Stimulated activated naive CD8-positive, alpha-beta T cell treated with anti-CD3 and anti-CD28 coated beads, Interleukin-15, Interleukin-2, amounts not matched to agents 100 ng/mL and 50 ng/mL, for 24 hours (primary cell): Measurements from ENCODE around the gene VWF.
"Not testable (repeated sequence)": the region's sequence is repeated elsewhere in the genome, so short reads cannot be mapped to it uniquely, and the experiment has no call there.

Experiments
- H3K27ac Mint-ChIP-seq: one replicate; pipeline ENCODE4 v1.8.0; 2021; ENCODE audit warnings: mild to moderate bottlenecking, mixed read lengths
- H3K27me3 Mint-ChIP-seq: one replicate; pipeline ENCODE4 v1.8.0; 2021; ENCODE audit warnings: mixed read lengths
- H3K36me3 Mint-ChIP-seq: one replicate; pipeline ENCODE4 v1.8.0; 2021; ENCODE audit warnings: low read depth, mixed read lengths
- H3K4me1 Mint-ChIP-seq: one replicate; pipeline ENCODE4 v1.8.0; 2021; ENCODE audit warnings: low read depth, mixed read lengths
- H3K4me3 Mint-ChIP-seq: one replicate; pipeline ENCODE4 v1.8.0; 2021; ENCODE audit warnings: mild to moderate bottlenecking, mixed read lengths
- H3K9me3 Mint-ChIP-seq: one replicate; pipeline ENCODE4 v1.8.0; 2021; ENCODE audit warnings: mixed read lengths

VWF gene

GRCh38 chr12:6010631-6011350 lies 113.7 kb downstream of the VWF start:
- H3K4me1 Mint-ChIP-seq, H3K9me3 Mint-ChIP-seq, H3K36me3 Mint-ChIP-seq, H3K4me3 Mint-ChIP-seq, H3K27ac Mint-ChIP-seq: not testable (repeated sequence)
- peaks cover 24% of the 10 kb centered on the region for H3K27me3 Mint-ChIP-seq

- H3K4me3 Mint-ChIP-seq = no peak overlapping the region
- H3K27ac Mint-ChIP-seq = no peak overlapping the region
- H3K36me3 Mint-ChIP-seq = no peaks in the 10 kb centered on the region
- peaks cover 47% of the 10 kb centered on the region for H3K27me3 Mint-ChIP-seq
- H3K9me3 Mint-ChIP-seq = no peaks in the 10 kb centered on the region
- H3K4me1 Mint-ChIP-seq = no peaks in the 10 kb centered on the region
Measured at GRCh38 chr12:5997260-5997659, 127.2 kb downstream of the VWF start.

- no peak overlapping the region for H3K27ac Mint-ChIP-seq
- H3K4me1 Mint-ChIP-seq = no peaks in the 10 kb centered on the region
- H3K27me3 Mint-ChIP-seq = peaks cover 46% of the 10 kb centered on the region
Measured at GRCh38 chr12:5996459-5996858, 128.0 kb downstream of the VWF start.

GRCh38 chr12:5989621-5990020 lies 134.8 kb downstream of the VWF start:
- Mint-ChIP-seq H3K4me1 (no peaks in the 10 kb centered on the region), H3K27ac (no peak overlapping the region), H3K27me3 (peaks cover 7% of the 10 kb centered on the region), H3K36me3 (no peaks in the 10 kb centered on the region), H3K4me3 (no peak overlapping the region), H3K9me3 (no peaks in the 10 kb centered on the region)

More at GRCh38 chr12:5996459-5996858, 128.0 kb downstream of the VWF start:
- H3K4me3 Mint-ChIP-seq = no peak overlapping the region
- no peaks in the 10 kb centered on the region for H3K9me3 Mint-ChIP-seq
- H3K36me3 Mint-ChIP-seq = no peaks in the 10 kb centered on the region

GRCh38 chr12:5988659-5989116 lies 135.8 kb downstream of the VWF start:
- H3K9me3 Mint-ChIP-seq = no peaks in the 10 kb centered on the region
- H3K36me3 Mint-ChIP-seq = no peaks in the 10 kb centered on the region
- H3K27ac Mint-ChIP-seq = no peak overlapping the region
- H3K4me1 Mint-ChIP-seq = no peaks in the 10 kb centered on the region
- no peaks in the 10 kb centered on the region for H3K27me3 Mint-ChIP-seq
- no peak overlapping the region for H3K4me3 Mint-ChIP-seq

- H3K4me1 Mint-ChIP-seq = no peaks in the 10 kb centered on the region
- no peak overlapping the region for H3K27ac Mint-ChIP-seq
- H3K4me3 Mint-ChIP-seq = no peak overlapping the region
- no peaks in the 10 kb centered on the region for H3K36me3 Mint-ChIP-seq
- no peaks in the 10 kb centered on the region for H3K9me3 Mint-ChIP-seq
- H3K27me3 Mint-ChIP-seq = no peaks in the 10 kb centered on the region
Measured at GRCh38 chr12:5988088-5988487, 136.4 kb downstream of the VWF start.

GRCh38 chr12:5987573-5987972 lies 136.9 kb downstream of the VWF start:
- H3K4me1 Mint-ChIP-seq = no peaks in the 10 kb centered on the region
- no peaks in the 10 kb centered on the region for H3K36me3 Mint-ChIP-seq
- no peaks in the 10 kb centered on the region for H3K27me3 Mint-ChIP-seq
- H3K9me3 Mint-ChIP-seq = no peaks in the 10 kb centered on the region
- no peak overlapping the region for H3K4me3 Mint-ChIP-seq
- no peak overlapping the region for H3K27ac Mint-ChIP-seq

GRCh38 chr12:5985471-5985870 lies 139.0 kb downstream of the VWF start:
- Mint-ChIP-seq H3K4me1 (no peaks in the 10 kb centered on the region), H3K9me3 (no peaks in the 10 kb centered on the region), H3K36me3 (no peaks in the 10 kb centered on the region), H3K4me3 (no peak overlapping the region), H3K27me3 (no peaks in the 10 kb centered on the region), H3K27ac (no peak overlapping the region)

GRCh38 chr12:5984873-5985272 lies 139.6 kb downstream of the VWF start:
- Mint-ChIP-seq H3K9me3 (no peaks in the 10 kb centered on the region), H3K4me3 (no peak overlapping the region)

GRCh38 chr12:5982106-5982505 lies 142.4 kb downstream of the VWF start:
- Mint-ChIP-seq H3K9me3 (no peaks in the 10 kb centered on the region), H3K4me3 (no peak overlapping the region), H3K27me3 (no peaks in the 10 kb centered on the region), H3K4me1 (no peaks in the 10 kb centered on the region), H3K27ac (no peak overlapping the region), H3K36me3 (no peaks in the 10 kb centered on the region)

More at GRCh38 chr12:5984873-5985272, 139.6 kb downstream of the VWF start:
- Mint-ChIP-seq H3K4me1 (no peaks in the 10 kb centered on the region), H3K27me3 (no peaks in the 10 kb centered on the region), H3K27ac (no peak overlapping the region), H3K36me3 (no peaks in the 10 kb centered on the region)

GRCh38 chr12:5977556-5977955 lies 146.9 kb downstream of the VWF start:
- Mint-ChIP-seq H3K9me3 (no peaks in the 10 kb centered on the region), H3K27me3 (peaks cover 8% of the 10 kb centered on the region), H3K4me1 (no peaks in the 10 kb centered on the region), H3K27ac (no peak overlapping the region), H3K4me3 (no peak overlapping the region), H3K36me3 (no peaks in the 10 kb centered on the region)

GRCh38 chr12:5976711-5977110 lies 147.8 kb downstream of the VWF start:
- H3K4me3 Mint-ChIP-seq = no peak overlapping the region
- no peaks in the 10 kb centered on the region for H3K9me3 Mint-ChIP-seq
- H3K36me3 Mint-ChIP-seq = no peaks in the 10 kb centered on the region

GRCh38 chr12:5976196-5976595 lies 148.3 kb downstream of the VWF start:
- Mint-ChIP-seq H3K36me3 (no peaks in the 10 kb centered on the region), H3K9me3 (no peaks in the 10 kb centered on the region), H3K27me3 (peaks cover 8% of the 10 kb centered on the region), H3K4me1 (no peaks in the 10 kb centered on the region), H3K4me3 (no peak overlapping the region), H3K27ac (no peak overlapping the region)

More at GRCh38 chr12:5976711-5977110, 147.8 kb downstream of the VWF start:
- no peak overlapping the region for H3K27ac Mint-ChIP-seq
- H3K4me1 Mint-ChIP-seq = no peaks in the 10 kb centered on the region
- H3K27me3 Mint-ChIP-seq = peaks cover 8% of the 10 kb centered on the region

GRCh38 chr12:5973461-5974115 lies 150.9 kb downstream of the VWF start:
- Mint-ChIP-seq H3K4me3 (no peak overlapping the region), H3K27me3 (peaks cover 13% of the 10 kb centered on the region), H3K4me1 (no peaks in the 10 kb centered on the region)

GRCh38 chr12:5972387-5972786 lies 152.1 kb downstream of the VWF start:
- no peaks in the 10 kb centered on the region for H3K4me1 Mint-ChIP-seq

More at GRCh38 chr12:5973461-5974115, 150.9 kb downstream of the VWF start:
- Mint-ChIP-seq H3K36me3 (no peaks in the 10 kb centered on the region), H3K9me3 (no peaks in the 10 kb centered on the region), H3K27ac (no peak overlapping the region)

More at GRCh38 chr12:5972387-5972786, 152.1 kb downstream of the VWF start:
- Mint-ChIP-seq H3K36me3 (no peaks in the 10 kb centered on the region), H3K27me3 (peaks cover 13% of the 10 kb centered on the region), H3K9me3 (no peaks in the 10 kb centered on the region), H3K4me3 (no peak overlapping the region), H3K27ac (no peak overlapping the region)
